Calu3 (cell line): ENCODE data around the gene RNF19B. TPM values are rescaled to one million over a fixed set of nuclear protein-coding genes. Genes with fewer than 3 reads are reported as not detected.
"Not testable (repeated sequence)": the region's sequence is repeated elsewhere in the genome, so short reads cannot be mapped to it uniquely, and the experiment has no call there.

Source experiments
- BruUV-seq: library from RNA; stranded (reverse); fragments of 400-500 nt; replicated peaks from 2 replicates; lab custom pipeline; 2021; lab: Mats Ljungman, UMichigan
- CTCF ChIA-PET: fragments of 300-600 bp; sonication (Branson Sonifier 250); formaldehyde crosslinking; loops from one replicate; lab custom pipeline; 2022; ENCODE audit warnings: antibody characterized with exemption; lab: Charles Lee
- DNase-seq: peaks from one replicate; pipeline ENCODE4 v3.0.0; 2022
- H3K27ac Mint-ChIP-seq: one replicate; pipeline ENCODE4 v1.8.0; 2022; ENCODE audit warnings: mixed read lengths; ENCODE audit not compliant: unreplicated experiment
- H3K27me3 Mint-ChIP-seq: one replicate; pipeline ENCODE4 v1.8.0; 2022; ENCODE audit warnings: mixed read lengths; ENCODE audit not compliant: unreplicated experiment
- H3K36me3 Mint-ChIP-seq: one replicate; pipeline ENCODE4 v1.8.0; 2022; ENCODE audit warnings: mild to moderate bottlenecking, moderate library complexity, mixed read lengths; ENCODE audit not compliant: insufficient read depth, unreplicated experiment
- H3K4me1 Mint-ChIP-seq: one replicate; pipeline ENCODE4 v1.8.0; 2022; ENCODE audit warnings: mild to moderate bottlenecking, low read depth, mixed read lengths; ENCODE audit not compliant: unreplicated experiment
- H3K4me3 Mint-ChIP-seq: one replicate; pipeline ENCODE4 v1.8.0; 2022; ENCODE audit warnings: mild to moderate bottlenecking, low read depth, moderate library complexity, mixed read lengths; ENCODE audit not compliant: unreplicated experiment
- H3K9me3 Mint-ChIP-seq: one replicate; pipeline ENCODE4 v1.8.0; 2022; ENCODE audit warnings: low read depth, mixed read lengths; ENCODE audit not compliant: unreplicated experiment
- CTCF ChIP-seq: fragments of 200-600 bp; IDR thresholded peaks from one replicate; pipeline ENCODE4 v1.8.0; 2022; ENCODE audit warnings: antibody characterized with exemption; ENCODE audit not compliant: unreplicated experiment
- intact Hi-C: fragments of 100-400 bp; cut with micrococcal nuclease; formaldehyde crosslinking; loops from one replicate; pipeline ENCODE4 v1.10.0; 2022; ENCODE audit not compliant: unreplicated experiment
- total RNA-seq: library from RNA; stranded (reverse); gene quantifications from 2 replicates; pipeline ENCODE4 v1.2.3, GENCODE V29; 2022

RNF19B gene
- total RNA-seq, 1 experiment from 2014 or later, result 21.5 TPM

- TF ChIP-seq CTCF, result no peak
- CTCF ChIA-PET, result interaction anchor here (0.7 kb wide), 2 partner anchors 42 to 220 kb away, joined by 3 to 5 read pairs; no protein-coding TSS in a partner anchor
- Mint-ChIP-seq H3K27ac (no peak overlapping the region), H3K9me3 (no peaks in the 10 kb centered on the region), H3K27me3 (no peaks in the 10 kb centered on the region), H3K36me3 (peaks cover 7% of the 10 kb centered on the region), H3K4me3 (no peak overlapping the region), H3K4me1 (peaks cover 11% of the 10 kb centered on the region)
- DNase-seq, result no peak
- BruUV-seq, result no TSS peak
- intact Hi-C loops, result no loop called here
Measured at GRCh38 chr1:32906654-32907053, 58.0 kb downstream of the RNF19B start.

GRCh38 chr1:32905588-32905987 lies 59.0 kb downstream of the RNF19B start:
- H3K4me3 Mint-ChIP-seq, CTCF ChIA-PET, intact Hi-C loops, BruUV-seq, H3K9me3 Mint-ChIP-seq, H3K27me3 Mint-ChIP-seq, H3K27ac Mint-ChIP-seq, DNase-seq: not testable (repeated sequence)
- peaks cover 18% of the 10 kb centered on the region for H3K36me3 Mint-ChIP-seq
- peaks cover 11% of the 10 kb centered on the region for H3K4me1 Mint-ChIP-seq

- Mint-ChIP-seq H3K9me3 (no peaks in the 10 kb centered on the region), H3K27me3 (no peaks in the 10 kb centered on the region), H3K4me3 (no peak overlapping the region), H3K4me1 (peaks cover 11% of the 10 kb centered on the region), H3K27ac (peak overlapping the region; percentile 58), H3K36me3 (peaks cover 22% of the 10 kb centered on the region)
- CTCF ChIA-PET, result interaction anchor here (0.7 to 1.7 kb wide), 3 partner anchors 28 to 68 kb away, joined by 3 read pairs; no protein-coding TSS in a partner anchor
- intact Hi-C loops, result no loop called here
- BruUV-seq, result no TSS peak
- no peak for DNase-seq
- TF ChIP-seq CTCF, result no peak
Measured at GRCh38 chr1:32904797-32905196, 59.8 kb downstream of the RNF19B start.

GRCh38 chr1:32903991-32904785 lies 60.4 kb downstream of the RNF19B start:
- Mint-ChIP-seq H3K4me1 (peaks cover 11% of the 10 kb centered on the region), H3K27ac (peak overlapping the region; percentile 58), H3K36me3 (peaks cover 22% of the 10 kb centered on the region), H3K4me3 (no peak overlapping the region), H3K27me3 (no peaks in the 10 kb centered on the region), H3K9me3 (no peaks in the 10 kb centered on the region)
- peak; percentile 50 for DNase-seq
- no peak for TF ChIP-seq CTCF
- CTCF ChIA-PET, result interaction anchor here (0.7 to 1.7 kb wide), 4 partner anchors 29 to 69 kb away, joined by 3 to 4 read pairs (median 3); no protein-coding TSS in a partner anchor
- BruUV-seq, result no TSS peak
- intact Hi-C loops, result no loop called here

- DNase-seq, result no peak
- CTCF ChIA-PET, result no interaction called here
- BruUV-seq, result no TSS peak
- Mint-ChIP-seq H3K27me3 (no peaks in the 10 kb centered on the region), H3K4me1 (peaks cover 11% of the 10 kb centered on the region), H3K4me3 (peak overlapping the region; percentile 81), H3K9me3 (no peaks in the 10 kb centered on the region), H3K27ac (no peak overlapping the region), H3K36me3 (peaks cover 22% of the 10 kb centered on the region)
- no peak for TF ChIP-seq CTCF
- intact Hi-C loops, result no loop called here
Measured at GRCh38 chr1:32902535-32902920, 62.1 kb downstream of the RNF19B start.
